CD14-positive monocyte (primary cell): Measurements from ENCODE around the gene ARID3B. TPM values are rescaled to one million over a fixed set of nuclear protein-coding genes. Genes with fewer than 3 reads are reported as not detected.
"Not testable (repeated sequence)": the region's sequence is repeated elsewhere in the genome, so short reads cannot be mapped to it uniquely, and the experiment has no call there.

Experiments
- DNase-seq, 3 donors: peaks; one replicate each; pipeline ENCODE4 v3.0.0-alpha.2; 2011 to 2022
- H2AFZ ChIP-seq: 2 replicates; pipeline ENCODE4 v1.6.0; 2012; ENCODE audit warnings: mild to moderate bottlenecking, low read depth, low read length, inconsistent platforms; ENCODE audit not compliant: insufficient read depth, poor library complexity, severe bottlenecking
- H3K27ac ChIP-seq, 2 donors: 1 replicate in 1 of 2; 2 replicates in 1 of 2; pipeline ENCODE4 v1.5.1; 2012 to 2013; ENCODE audit warnings: low read length in 2 of 2, control low read depth in 1 of 2, inconsistent platforms in 1 of 2, low read depth in 1 of 2, mild to moderate bottlenecking in 1 of 2
- H3K27me3 ChIP-seq, 2 donors: one replicate each; pipeline versions ENCODE4 v1.6.0 to v1.6.1; 2011 to 2013; ENCODE audit warnings: low read length in 2 of 2; ENCODE audit not compliant: control insufficient read depth in 2 of 2, insufficient read depth in 2 of 2
- H3K36me3 ChIP-seq, 2 donors: replicated peaks in 1 of 2; 1 replicate in 1 of 2; 2 replicates in 1 of 2; pipeline versions ENCODE4 v1.5.1 to v1.6.1; 2012 to 2013; ENCODE audit warnings: low read length in 2 of 2, control low read depth in 1 of 2, inconsistent platforms in 1 of 2, mild to moderate bottlenecking in 1 of 2; ENCODE audit not compliant: insufficient read depth in 2 of 2, control insufficient read depth in 1 of 2
- H3K4me1 ChIP-seq, 2 donors: 1 replicate in 1 of 2; 2 replicates in 1 of 2; pipeline versions ENCODE4 v1.5.1 to v1.6.1; 2012 to 2013; ENCODE audit warnings: low read length in 2 of 2, control low read depth in 1 of 2, inconsistent platforms in 1 of 2, mild to moderate bottlenecking in 1 of 2, moderate library complexity in 1 of 2; ENCODE audit not compliant: insufficient read depth in 2 of 2, control insufficient read depth in 1 of 2
- H3K4me2 ChIP-seq: replicated peaks from 2 replicates; pipeline ENCODE3; 2012; ENCODE audit warnings: low read length, moderate library complexity, mild to moderate bottlenecking; ENCODE audit not compliant: poor library complexity, severe bottlenecking; ENCODE audit errors: extremely low read depth
- H3K4me3 ChIP-seq, 3 experiments: fragments of 200-600 bp in 1 of 3; sonication (generic) in 1 of 3; replicated peaks in 1 of 3; 1 replicate in 2 of 3; 2 replicates in 1 of 3; pipeline ENCODE4 v1.5.1; 2011 to 2013; ENCODE audit warnings: low read length in 3 of 3, mild to moderate bottlenecking in 3 of 3, control low read depth in 2 of 3, low read depth in 2 of 3, inconsistent platforms in 1 of 3, moderate library complexity in 1 of 3
- H3K79me2 ChIP-seq: 2 replicates; pipeline ENCODE4 v1.6.0; 2012; ENCODE audit warnings: mild to moderate bottlenecking, control low read depth, inconsistent platforms, low read length, moderate library complexity; ENCODE audit not compliant: insufficient read depth
- H3K9ac ChIP-seq: 2 replicates; pipeline ENCODE4 v1.6.0; 2017; ENCODE audit warnings: low read length, mild to moderate bottlenecking; ENCODE audit not compliant: insufficient read depth, poor library complexity, severe bottlenecking
- H3K9me3 ChIP-seq, 2 donors: replicated peaks in 1 of 2; 1 replicate in 1 of 2; 2 replicates in 1 of 2; pipeline versions ENCODE4 v1.5.1 to v1.6.1; 2012 to 2013; ENCODE audit warnings: low read length in 2 of 2, control low read depth in 1 of 2; ENCODE audit not compliant: control insufficient read depth in 1 of 2, insufficient read depth in 1 of 2
- H4K20me1 ChIP-seq: 2 replicates; pipeline ENCODE4 v1.6.0; 2012; ENCODE audit warnings: mild to moderate bottlenecking, low read length, control low read depth, moderate library complexity; ENCODE audit not compliant: insufficient read depth
- H3K27ac Mint-ChIP-seq, 7 donors: one replicate each; pipeline ENCODE4 v1.8.0; 2020; ENCODE audit warnings: mild to moderate bottlenecking in 7 of 7, mixed read lengths in 7 of 7, moderate library complexity in 6 of 7, inconsistent platforms in 2 of 7
- H3K27me3 Mint-ChIP-seq, 3 donors: one replicate each; pipeline ENCODE4 v1.8.0; 2021 to 2022; ENCODE audit warnings: low read depth in 3 of 3, mild to moderate bottlenecking in 3 of 3, mixed read lengths in 3 of 3, moderate library complexity in 3 of 3, inconsistent platforms in 1 of 3
- H3K36me3 Mint-ChIP-seq, 2 donors: one replicate each; pipeline ENCODE4 v1.8.0; 2020; ENCODE audit warnings: mixed read lengths in 2 of 2, inconsistent platforms in 1 of 2, mild to moderate bottlenecking in 1 of 2
- H3K4me1 Mint-ChIP-seq: one replicate; pipeline ENCODE4 v1.8.0; 2020; ENCODE audit warnings: mild to moderate bottlenecking, mixed read lengths
- H3K4me3 Mint-ChIP-seq, 2 donors: one replicate each; pipeline ENCODE4 v1.8.0; 2020; ENCODE audit warnings: mild to moderate bottlenecking in 2 of 2, mixed read lengths in 2 of 2, moderate library complexity in 1 of 2
- H3K9me3 Mint-ChIP-seq, 7 donors: one replicate each; pipeline ENCODE4 v1.8.0; 2020 to 2022; ENCODE audit warnings: mixed read lengths in 7 of 7, mild to moderate bottlenecking in 6 of 7, moderate library complexity in 6 of 7, inconsistent platforms in 2 of 7
- CTCF ChIP-seq: fragments of 200-600 bp; IDR thresholded peaks from one replicate; pipeline ENCODE4 v1.8.0; 2022; ENCODE audit warnings: antibody characterized with exemption, mild to moderate bottlenecking
- WGBS: methylation state at CpG from one replicate; pipeline ENCODE4 v1.1.5; 2013; ENCODE audit warnings: missing lambda C conversion rate; ENCODE audit not compliant: insufficient coverage; 5-methylcytosine and 5-hydroxymethylcytosine counted together
- intact Hi-C, 2 donors: fragments of 100-400 bp; cut with micrococcal nuclease; formaldehyde crosslinking; loops; one replicate each; pipeline versions ENCODE4 v1.15.0 to v1.15.1; 2023
- polyA plus RNA-seq, 3 donors: library from polyadenylated mRNA; depleted of rRNA in 1 of 3; unstranded in 2 of 3; stranded (reverse) in 1 of 3; fragments of 300-500 nt in 2 of 3; fragments of >200 nt in 1 of 3; fragmentation: Illumina TruSeq in 2 of 3; gene quantifications; 1 replicate in 2 of 3; 2 replicates in 1 of 3; pipeline ENCODE4 v1.2.3, GENCODE V29; 2012 to 2021

The ARID3B gene
- polyA plus RNA-seq, 3 donors: 2.3 to 17.4 (median 4.4) TPM

- not testable (repeated sequence) for H3K9ac ChIP-seq, H4K20me1 ChIP-seq, H3K4me3 ChIP-seq, H3K9me3 ChIP-seq, H3K27me3 ChIP-seq, H3K9me3 Mint-ChIP-seq, H3K27me3 Mint-ChIP-seq, H2AFZ ChIP-seq, H3K79me2 ChIP-seq, H3K27ac ChIP-seq, H3K4me2 ChIP-seq, H3K4me3 Mint-ChIP-seq, DNase-seq
- WGBS: no CpG with 5 or more reads among the region's 16 CpGs
- Mint-ChIP-seq H3K36me3 (peaks cover 33 to 51% of the 10 kb centered on the region in 2 donors), H3K27ac (peak overlapping the region in 1 of 7 donors; percentile 78), H3K4me1 (peaks cover 15% of the 10 kb centered on the region)
- peaks cover 28 to 37% of the 10 kb centered on the region in 2 donors for H3K36me3 ChIP-seq
- intact Hi-C loops: loop anchor here in 1 of 2 donors (5.0 kb wide), 1 partner anchor 55 kb away; the partner anchor contains the start of gene ARID3B
- H3K4me1 ChIP-seq: peaks cover 13 to 15% of the 10 kb centered on the region in 2 donors
These were observed 56.2 kb downstream of the ARID3B start for GRCh38 chr15:74597146-74597705.

GRCh38 chr15:74598126-74598842, 57.3 kb downstream of the ARID3B start:
- intact Hi-C loops: loop anchor here (2.0 to 5.0 kb wide), 3 partner anchors 15 to 56 kb away; partner anchors contain the start of genes ARID3B (in 1 of the 2) and CLK3 (in 1 of the 2)
- Histone ChIP-seq H4K20me1 (no peaks in the 10 kb centered on the region), H3K27ac (peak overlapping the region; percentile 65 to 85), H3K36me3 (peaks cover 18 to 27% of the 10 kb centered on the region in 2 donors), H3K79me2 (peaks cover 4% of the 10 kb centered on the region), H2AFZ (peak overlapping the region; percentile 95), H3K9me3 (no peaks in the 10 kb centered on the region), H3K9ac (peak overlapping the region; percentile 69), H3K27me3 (no peaks in the 10 kb centered on the region), H3K4me3 (peak overlapping the region; percentile 63 to 97 (median 73)), H3K4me1 (peaks cover 13 to 15% of the 10 kb centered on the region in 2 donors), H3K4me2 (peak overlapping the region; percentile 96)
- Mint-ChIP-seq H3K27me3 (no peaks in the 10 kb centered on the region), H3K27ac (peak overlapping the region; percentile 91 to 99 (median 96)), H3K4me1 (peaks cover 15% of the 10 kb centered on the region), H3K36me3 (peaks cover 23 to 40% of the 10 kb centered on the region in 2 donors), H3K4me3 (peak overlapping the region; percentile 97 to 100), H3K9me3 (peaks cover 0 to 1% (median 0%) of the 10 kb centered on the region in 7 donors)
- 1% methylated on average over 25 of the region's 26 CpGs for WGBS
- no peak for TF ChIP-seq CTCF
- peak; percentile 74 to 86 (median 80) for DNase-seq
